Fibroblast of lung (primary cell): ENCODE data around the gene VMO1. TPM values are rescaled to one million over a fixed set of nuclear protein-coding genes. Genes with fewer than 3 reads are reported as not detected.

Experiments
- DNase-seq, 2 donors: peaks; one replicate each; pipeline versions ENCODE4 v3.0.0 to v3.0.0-alpha.2; 2010; ENCODE audit warnings: low read depth in 2 of 2
- H2AFZ ChIP-seq: 2 replicates; pipeline ENCODE4 v1.5.1; 2012; ENCODE audit warnings: low read length, control low read depth, inconsistent platforms
- H3K27ac ChIP-seq: 2 replicates; pipeline ENCODE4 v1.5.1; 2011; ENCODE audit warnings: low read length, control low read depth; ENCODE audit not compliant: insufficient read depth
- H3K27me3 ChIP-seq: 2 replicates; pipeline ENCODE4 v1.5.1; 2011; ENCODE audit warnings: mild to moderate bottlenecking, low read length; ENCODE audit not compliant: control insufficient read depth, insufficient read depth
- H3K36me3 ChIP-seq: 2 replicates; pipeline ENCODE4 v1.5.1; 2011; ENCODE audit warnings: low read length; ENCODE audit not compliant: control insufficient read depth, insufficient read depth
- H3K4me1 ChIP-seq: 2 replicates; pipeline ENCODE4 v1.5.1; 2011; ENCODE audit warnings: low read length; ENCODE audit not compliant: control insufficient read depth, insufficient read depth; ENCODE audit errors: extremely low read depth
- H3K4me2 ChIP-seq: 2 replicates; pipeline ENCODE4 v1.5.1; 2011; ENCODE audit warnings: low read length, control low read depth; ENCODE audit not compliant: insufficient read depth; ENCODE audit errors: extremely low read depth
- H3K4me3 ChIP-seq, 4 experiments: fragments of 200-600 bp in 1 of 4; sonication (generic) in 1 of 4; replicated peaks in 1 of 4; 2 replicates each; pipeline ENCODE4 v1.5.1; 2011 to 2016; ENCODE audit warnings: low read length in 4 of 4, low read depth in 3 of 4, mild to moderate bottlenecking in 3 of 4, control low read depth in 2 of 4, inconsistent platforms in 1 of 4, mixed read lengths in 1 of 4; ENCODE audit not compliant: insufficient read depth in 1 of 4; ENCODE audit errors: control extremely low read depth in 1 of 4
- H3K79me2 ChIP-seq: 2 replicates; pipeline ENCODE4 v1.5.1; 2012; ENCODE audit warnings: mild to moderate bottlenecking, low read length, inconsistent platforms; ENCODE audit not compliant: control insufficient read depth, insufficient read depth
- H3K9ac ChIP-seq: 2 replicates; pipeline ENCODE4 v1.5.1; 2011; ENCODE audit warnings: mild to moderate bottlenecking, low read length, control low read depth; ENCODE audit not compliant: insufficient read depth
- H3K9me3 ChIP-seq: 2 replicates; pipeline ENCODE4 v1.5.1; 2012; ENCODE audit warnings: low read depth, low read length; ENCODE audit not compliant: control insufficient read depth, insufficient read depth
- H4K20me1 ChIP-seq: 2 replicates; pipeline ENCODE4 v1.5.1; 2011; ENCODE audit warnings: low read length; ENCODE audit not compliant: control insufficient read depth, insufficient read depth; ENCODE audit errors: extremely low read depth
- EZH2 ChIP-seq: IDR thresholded peaks from 2 replicates; pipeline ENCODE4 v1.5.1; 2012; ENCODE audit warnings: low read length, control low read depth, mild to moderate bottlenecking; ENCODE audit errors: missing control alignments
- polyA plus RNA-seq, 2 donors: library from polyadenylated mRNA; depleted of rRNA in 1 of 2; stranded (reverse) in 1 of 2; unstranded in 1 of 2; fragments of >200 nt; gene quantifications; 2 replicates each; pipeline ENCODE4 v1.2.1, GENCODE V29; 2011 to 2012; ENCODE audit warnings: missing spikeins in 1 of 2
- total RNA-seq: library from RNA; depleted of rRNA; stranded (reverse); fragments of >200 nt; gene quantifications from 2 replicates; pipeline ENCODE4 v1.2.1, GENCODE V29; 2014
- TF ChIP-seq, protein P1 (sequence below), 2 donors: IDR thresholded peaks in 1 of 2; conservative IDR thresholded peaks in 1 of 2; 1 replicate in 1 of 2; 2 replicates in 1 of 2; pipeline ENCODE4 v1.5.1; 2011 to 2012; ENCODE audit warnings: low read length in 2 of 2, control low read depth in 1 of 2, inconsistent platforms in 1 of 2, low read depth in 1 of 2, mild to moderate bottlenecking in 1 of 2

VMO1 gene
- total and polyA plus RNA-seq, 2 donors (not counting 1 experiment from before 2014, with no cell fraction given): 0.33 TPM; not detected in 1

DNA sequence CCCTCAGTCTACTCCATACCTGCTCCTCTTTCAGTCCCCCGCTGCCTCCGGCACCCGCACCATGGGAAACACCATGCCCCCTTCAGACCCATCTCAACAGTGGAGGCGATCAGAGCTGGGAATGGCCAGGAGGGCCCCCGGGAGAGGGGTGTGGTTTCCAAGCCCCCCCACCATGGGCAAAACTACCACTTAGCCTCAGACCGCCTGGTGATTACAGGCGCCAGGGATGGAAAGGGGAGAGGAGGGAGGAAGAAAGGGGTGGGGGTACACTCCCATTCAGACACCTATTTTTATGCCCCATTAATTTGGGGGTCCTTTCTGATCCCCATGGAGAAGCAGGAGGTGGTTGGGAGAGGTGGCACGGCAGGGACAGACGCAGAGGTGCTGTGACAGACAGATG lies 16.1 kb upstream of the VMO1 start, which contains the start of gene C17orf114:
Gene C17orf114 (minus strand): TSS at position 101 of the 400 bp plus-strand sequence.
- Histone ChIP-seq H3K36me3 (peaks cover 11% of the 10 kb centered on the region), H3K4me2 (no peak within 1 kb of the TSS), H3K79me2 (peaks cover 2% of the 10 kb centered on the region), H4K20me1 (no peaks in the 10 kb centered on the region), H3K4me1 (no peaks in the 10 kb centered on the region), H3K27ac (no peak within 1 kb of the TSS), H3K9ac (no peak within 1 kb of the TSS), H3K4me3 (no peak within 1 kb of the TSS), H3K27me3 (no peaks in the 10 kb centered on the region), H2AFZ (no peak within 1 kb of the TSS), H3K9me3 (no peaks in the 10 kb centered on the region)
- DNase-seq: no peak
- TF ChIP-seq, protein P1, sequence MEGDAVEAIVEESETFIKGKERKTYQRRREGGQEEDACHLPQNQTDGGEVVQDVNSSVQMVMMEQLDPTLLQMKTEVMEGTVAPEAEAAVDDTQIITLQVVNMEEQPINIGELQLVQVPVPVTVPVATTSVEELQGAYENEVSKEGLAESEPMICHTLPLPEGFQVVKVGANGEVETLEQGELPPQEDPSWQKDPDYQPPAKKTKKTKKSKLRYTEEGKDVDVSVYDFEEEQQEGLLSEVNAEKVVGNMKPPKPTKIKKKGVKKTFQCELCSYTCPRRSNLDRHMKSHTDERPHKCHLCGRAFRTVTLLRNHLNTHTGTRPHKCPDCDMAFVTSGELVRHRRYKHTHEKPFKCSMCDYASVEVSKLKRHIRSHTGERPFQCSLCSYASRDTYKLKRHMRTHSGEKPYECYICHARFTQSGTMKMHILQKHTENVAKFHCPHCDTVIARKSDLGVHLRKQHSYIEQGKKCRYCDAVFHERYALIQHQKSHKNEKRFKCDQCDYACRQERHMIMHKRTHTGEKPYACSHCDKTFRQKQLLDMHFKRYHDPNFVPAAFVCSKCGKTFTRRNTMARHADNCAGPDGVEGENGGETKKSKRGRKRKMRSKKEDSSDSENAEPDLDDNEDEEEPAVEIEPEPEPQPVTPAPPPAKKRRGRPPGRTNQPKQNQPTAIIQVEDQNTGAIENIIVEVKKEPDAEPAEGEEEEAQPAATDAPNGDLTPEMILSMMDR (conservative IDR thresholded peaks at IDR 0.05 in 1 of 2, IDR thresholded peaks at IDR 0.05 in 1 of 2; ENCODE audit: low read depth in 1 of 2, low read length in 2 of 2): no peak
- TF ChIP-seq EZH2: no peak

DNA sequence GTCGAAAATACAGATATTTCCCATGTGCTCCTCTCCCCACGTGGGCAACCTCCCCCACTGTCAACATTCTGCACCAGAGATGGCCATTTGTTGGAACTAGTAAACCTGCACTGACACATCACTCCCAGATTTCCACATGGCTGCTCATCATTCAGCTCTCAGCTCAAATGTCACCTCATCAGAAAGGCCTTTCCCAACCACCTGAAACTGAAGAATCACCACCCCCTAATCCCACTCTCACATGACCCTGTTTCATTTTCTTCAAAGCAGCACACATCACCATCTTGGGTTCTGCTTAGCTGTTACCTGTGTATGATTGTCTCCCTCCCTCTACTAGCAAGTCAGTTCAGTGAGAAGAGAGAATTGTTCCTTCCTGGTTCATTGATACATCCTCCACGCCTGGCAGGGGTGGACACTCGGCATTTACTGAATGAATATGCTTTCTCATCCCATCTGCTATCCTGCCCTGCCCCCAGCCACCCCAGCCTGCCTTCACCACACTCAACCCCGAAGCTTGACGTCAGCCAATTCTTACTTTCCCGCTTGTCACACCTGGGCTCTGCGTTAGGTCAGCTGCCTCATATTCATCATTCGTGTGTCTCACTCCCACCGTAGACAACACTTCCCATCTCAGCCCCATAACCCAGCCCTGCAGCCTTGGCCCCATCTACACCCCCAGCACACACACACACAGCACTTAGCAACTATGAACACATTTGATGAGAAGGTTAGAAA lies 14.5 kb upstream of the VMO1 start:
- no peak overlapping the region for H3K9ac ChIP-seq
- H4K20me1 ChIP-seq: no peaks in the 10 kb centered on the region
- no peak for TF ChIP-seq EZH2
- TF ChIP-seq, protein P1 (conservative IDR thresholded peaks at IDR 0.05 in 1 of 2, IDR thresholded peaks at IDR 0.05 in 1 of 2; ENCODE audit: low read depth in 1 of 2, low read length in 2 of 2): no peak
- no peak overlapping the region for H3K4me3 ChIP-seq
- H3K9me3 ChIP-seq: no peaks in the 10 kb centered on the region
- H3K27me3 ChIP-seq: no peaks in the 10 kb centered on the region
- no peak overlapping the region for H2AFZ ChIP-seq
- DNase-seq: no peak
- H3K79me2 ChIP-seq: peaks cover 11% of the 10 kb centered on the region
- H3K36me3 ChIP-seq: peaks cover 11% of the 10 kb centered on the region
- no peak overlapping the region for H3K27ac ChIP-seq
- no peak overlapping the region for H3K4me2 ChIP-seq
- H3K4me1 ChIP-seq: no peaks in the 10 kb centered on the region

DNA sequence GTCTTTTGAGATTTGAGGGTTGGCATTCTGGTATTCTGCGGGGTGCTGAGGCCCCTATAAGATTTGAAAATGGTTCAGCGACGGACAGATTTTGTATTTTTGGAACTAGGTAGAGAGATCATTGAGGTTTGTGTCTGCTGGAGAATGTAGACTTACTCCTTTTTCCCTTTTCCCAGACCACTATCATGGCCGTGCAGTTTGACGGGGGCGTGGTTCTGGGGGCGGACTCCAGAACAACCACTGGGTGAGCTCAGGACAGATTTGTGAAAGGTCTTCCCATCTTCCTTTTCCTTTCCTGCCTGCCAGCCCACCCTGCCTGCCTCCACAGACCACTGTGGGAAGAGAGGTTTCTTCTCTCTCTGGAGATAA lies 10.4 kb upstream of the VMO1 start:
- Histone ChIP-seq H3K4me3 (peak overlapping the region; percentile 90 to 100 (median 96)), H3K4me1 (no peaks in the 10 kb centered on the region), H2AFZ (peak overlapping the region; percentile 85), H3K4me2 (peak overlapping the region; percentile 84), H3K9me3 (no peaks in the 10 kb centered on the region), H3K27me3 (no peaks in the 10 kb centered on the region), H3K27ac (peak overlapping the region; percentile 86), H3K9ac (peak overlapping the region; percentile 81), H4K20me1 (no peaks in the 10 kb centered on the region), H3K36me3 (peaks cover 11% of the 10 kb centered on the region), H3K79me2 (peaks cover 11% of the 10 kb centered on the region)
- DNase-seq: peak; percentile 33 to 47
- TF ChIP-seq, protein P1 (conservative IDR thresholded peaks at IDR 0.05 in 1 of 2, IDR thresholded peaks at IDR 0.05 in 1 of 2; ENCODE audit: low read depth in 1 of 2, low read length in 2 of 2): no peak
- no peak for TF ChIP-seq EZH2
